Kidney glomerular epithelial cell (primary cell): ENCODE measurements around the gene POLRMT.

Experiments used
- DNase-seq: peaks from one replicate; lab custom pipeline; 2025; lab: John Stamatoyannopoulos, UW

Gene POLRMT

DNA sequence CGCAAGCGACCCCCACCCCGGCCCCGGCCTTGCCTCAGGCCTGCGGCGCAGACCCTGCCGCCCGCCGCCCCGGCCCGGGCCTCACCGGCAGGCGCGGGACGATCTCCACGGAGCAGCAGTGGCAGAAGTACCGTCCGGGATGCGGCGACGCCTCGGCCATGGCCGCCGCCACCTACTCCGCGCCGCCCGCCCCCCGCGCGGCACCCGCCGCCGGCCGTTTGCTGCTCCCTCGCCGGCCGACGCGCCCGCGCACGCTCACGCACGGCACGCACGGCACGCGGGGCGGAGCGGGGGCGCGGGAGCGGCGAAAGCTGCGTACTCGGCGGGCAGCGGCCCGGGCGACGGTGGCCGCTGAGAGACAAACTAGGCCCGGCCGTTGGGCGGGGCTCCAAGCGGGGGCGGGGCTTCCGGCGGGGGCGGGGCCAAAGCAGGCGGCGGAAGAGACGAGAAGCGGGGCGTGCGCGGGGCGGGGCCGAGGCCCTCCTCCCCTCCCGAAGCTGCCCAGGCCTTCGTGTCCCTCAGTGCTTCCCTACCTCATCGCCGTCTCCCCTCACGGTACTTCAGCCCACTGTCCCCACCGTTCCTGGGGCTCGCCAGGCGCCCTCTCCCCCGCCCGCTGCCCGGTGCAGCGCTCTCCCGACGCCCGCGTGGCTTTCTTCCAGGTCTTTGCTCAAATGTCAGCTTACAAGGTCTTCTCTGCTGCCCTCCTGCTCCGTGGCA, 29.8 kb upstream of the POLRMT start, which contains the start of gene RNF126:
Gene RNF126, minus strand, starts transcription at position 253 of the 720 bp plus-strand sequence. Its CDS starts 93 bp downstream, at position 160.
- DNase-seq, result peak; percentile 80

DNA sequence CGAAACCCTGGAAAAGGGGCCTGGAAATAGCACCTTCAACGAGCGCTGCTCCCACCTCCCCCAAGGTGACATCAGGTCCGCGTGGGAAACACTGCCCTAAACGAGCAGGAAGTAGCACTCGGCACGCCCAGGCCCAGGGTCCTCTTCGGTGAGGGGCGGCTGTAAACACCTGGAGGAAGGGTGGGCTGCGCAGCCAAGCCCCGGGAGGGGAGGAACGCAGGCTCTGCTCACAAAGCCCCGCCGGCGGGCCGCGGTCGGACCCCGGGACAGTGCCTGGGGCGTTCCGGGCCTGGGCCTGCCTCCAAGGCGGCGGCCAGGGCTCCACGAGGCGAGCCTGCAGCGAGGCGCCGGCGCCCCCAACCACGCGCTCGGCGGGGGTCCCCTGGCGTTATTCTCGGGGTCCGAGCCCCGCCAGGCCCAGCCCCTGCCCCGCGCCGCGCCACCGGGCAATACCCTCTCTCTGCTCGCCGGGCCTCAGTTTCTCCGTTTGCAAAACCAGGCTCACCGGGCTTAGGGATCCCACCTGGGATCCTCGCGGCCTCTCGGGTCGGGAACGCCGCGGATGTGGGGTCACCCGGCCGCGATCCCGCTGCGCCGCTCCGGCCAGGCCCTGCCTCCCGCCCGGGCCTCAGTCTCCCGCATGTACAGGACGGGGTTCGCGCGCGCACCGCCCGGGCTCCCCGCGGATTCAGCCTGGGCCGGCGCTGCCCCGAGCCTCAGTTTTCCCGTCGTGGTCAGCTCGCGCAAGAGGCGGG, 29.0 kb upstream of the POLRMT start:
- peak; percentile 36 for DNase-seq

DNA sequence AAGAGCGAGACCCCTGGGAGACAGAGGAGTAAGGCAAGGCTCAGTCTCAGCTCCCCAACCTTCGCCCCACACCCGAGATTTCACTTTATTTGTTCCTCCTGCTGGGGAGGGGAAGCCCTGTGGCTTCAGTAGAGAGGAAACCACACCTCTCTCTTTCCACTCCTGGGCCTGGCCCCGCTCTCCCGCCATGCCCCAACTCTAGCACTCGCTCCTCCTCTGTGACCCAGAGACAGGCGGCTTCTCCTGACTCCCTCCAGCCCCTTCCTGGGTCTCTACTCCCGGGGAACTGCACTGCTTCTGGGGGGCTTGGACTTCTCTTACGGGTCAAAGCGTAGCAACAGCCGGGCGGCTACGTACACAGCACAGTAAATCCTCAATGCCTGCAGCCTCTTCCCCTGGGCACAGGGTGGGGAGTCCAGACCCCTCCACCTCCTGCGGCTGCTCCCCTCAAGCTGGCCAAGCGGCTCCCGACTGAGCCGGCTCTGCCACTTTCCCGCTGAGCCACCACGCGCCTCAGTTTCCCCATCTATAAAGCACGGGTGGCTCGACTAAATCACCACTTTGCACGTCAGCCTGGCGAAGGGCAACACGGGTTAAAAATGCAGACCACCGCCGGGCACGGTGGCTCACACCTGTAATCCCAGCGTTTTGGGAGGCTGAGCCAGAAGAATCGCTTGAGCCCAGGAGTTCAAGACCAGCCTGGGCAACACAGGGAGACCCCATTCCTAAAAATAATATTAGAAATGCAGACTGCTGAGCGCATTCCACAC, 28.3 kb upstream of the POLRMT start:
- DNase-seq, result no peak

DNA sequence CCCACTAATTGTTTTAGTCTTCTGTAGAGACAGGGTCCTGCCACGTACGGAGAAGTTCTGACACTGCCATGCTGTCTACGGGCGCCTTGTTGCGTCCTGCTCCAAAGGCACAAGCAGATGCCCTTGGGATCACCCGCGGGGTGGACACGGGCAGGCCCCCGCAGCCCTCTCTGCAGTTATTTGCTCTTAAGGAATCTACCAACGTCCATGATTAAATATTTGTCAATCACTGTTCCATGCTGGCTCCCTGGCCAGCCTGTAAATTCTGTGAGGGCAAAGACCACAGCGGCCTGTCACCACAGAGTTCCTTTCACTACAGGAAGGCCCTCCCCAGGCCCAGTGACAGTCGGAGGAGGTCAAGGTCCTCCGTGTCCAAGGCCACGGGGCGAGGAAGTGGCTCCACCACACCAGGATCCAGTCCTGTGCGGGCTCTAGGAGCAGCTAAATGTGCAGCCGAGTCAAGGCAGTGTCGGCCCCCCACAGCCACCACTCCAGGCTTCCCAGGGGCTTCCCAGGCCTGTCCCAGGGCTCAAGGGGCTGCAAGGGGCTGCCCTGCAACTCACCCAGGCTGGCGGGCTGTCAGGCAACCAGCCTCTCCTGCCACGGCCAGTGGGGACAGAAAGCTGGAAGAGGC, 27.6 kb upstream of the POLRMT start:
- DNase-seq, result peak; percentile 55

- no peak for DNase-seq
These were observed 25.8 kb upstream of the POLRMT start for GRCh38 chr19:658916-659839.

GRCh38 chr19:658059-658839, 24.9 kb upstream of the POLRMT start:
- no peak for DNase-seq

DNA sequence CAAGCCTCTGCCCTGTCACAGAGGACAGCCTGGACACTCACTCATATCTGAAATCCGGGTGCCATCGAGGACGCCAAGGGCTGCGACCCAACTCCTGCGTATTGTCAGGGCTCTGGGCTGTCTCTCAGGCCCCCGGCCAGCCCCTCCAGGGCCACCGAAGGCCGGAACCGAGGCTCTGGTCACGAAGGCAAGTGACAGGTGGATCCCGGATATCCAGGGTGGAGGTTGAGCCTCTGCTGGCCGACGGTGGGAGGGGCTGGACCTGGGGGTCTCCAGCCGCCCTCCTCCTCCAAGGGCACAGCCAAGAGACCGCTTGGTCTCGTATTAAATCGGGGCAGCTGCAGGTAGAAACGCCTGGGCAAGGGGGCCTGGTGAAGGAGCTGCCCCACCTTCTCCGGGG, 24.3 kb upstream of the POLRMT start:
- no peak for DNase-seq

DNA sequence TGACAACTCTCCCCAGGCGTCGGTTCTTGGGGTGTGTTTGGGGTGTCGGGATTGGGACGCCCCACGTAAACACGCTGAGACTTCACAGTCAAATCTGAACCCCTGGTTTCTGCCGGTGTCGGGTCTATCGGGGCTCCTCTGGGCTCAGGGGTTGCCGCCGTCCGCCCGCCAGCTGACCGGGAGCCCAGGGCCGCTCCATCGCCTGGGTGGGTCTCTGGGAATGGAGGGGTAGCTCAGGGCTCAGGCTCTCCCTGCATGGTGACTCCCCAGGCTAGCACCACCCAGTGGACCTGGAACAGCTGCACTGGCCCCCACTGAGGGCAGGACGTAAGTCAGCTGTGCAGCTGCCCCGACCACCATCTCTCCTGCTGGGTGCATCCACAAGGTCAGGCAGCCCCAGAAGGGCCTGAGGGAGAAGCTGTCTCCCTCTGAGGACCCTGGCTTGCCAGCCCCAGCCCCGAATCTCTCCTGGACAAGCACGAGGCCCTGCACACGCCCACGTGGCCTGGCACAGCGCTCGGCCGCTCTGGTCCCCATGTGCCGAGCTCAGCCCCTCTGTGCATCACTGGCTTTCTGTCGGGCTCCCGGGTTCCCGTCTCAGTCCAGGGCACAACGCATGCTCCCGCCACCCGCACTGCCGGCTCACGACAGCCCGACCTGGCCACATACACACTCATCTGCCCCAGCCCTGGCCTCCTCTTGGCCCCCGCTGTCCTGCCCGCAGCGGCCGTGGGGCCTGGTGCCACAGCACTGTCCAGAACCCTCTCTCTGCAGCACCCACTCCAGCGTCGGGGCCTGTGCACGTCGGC, 23.6 kb upstream of the POLRMT start:
- DNase-seq, result no peak

GRCh38 chr19:655691-656090, 22.4 kb upstream of the POLRMT start:
- DNase-seq, result no peak

DNA sequence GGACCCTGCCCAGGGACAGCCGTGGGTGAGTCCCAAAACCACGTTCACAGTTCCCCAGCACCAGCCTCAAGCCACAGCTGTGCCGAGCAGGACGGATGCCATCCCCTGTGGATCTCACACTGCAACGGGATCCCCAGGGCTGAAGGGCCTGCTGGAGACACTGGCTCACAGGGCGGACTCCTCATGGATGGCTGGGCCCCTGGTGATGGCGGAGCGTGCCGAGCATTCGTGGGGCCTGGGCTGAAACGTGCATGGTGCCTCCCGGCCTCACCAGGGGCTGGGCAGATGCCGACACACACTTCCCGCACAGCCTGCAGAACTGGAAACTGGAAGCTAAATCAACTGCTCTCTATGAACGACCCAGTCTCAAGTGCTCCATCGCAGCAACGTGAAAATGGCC, 20.1 kb upstream of the POLRMT start:
- DNase-seq, result no peak

- no peak for DNase-seq
These were observed 19.4 kb upstream of the POLRMT start for GRCh38 chr19:652467-653389.

DNA sequence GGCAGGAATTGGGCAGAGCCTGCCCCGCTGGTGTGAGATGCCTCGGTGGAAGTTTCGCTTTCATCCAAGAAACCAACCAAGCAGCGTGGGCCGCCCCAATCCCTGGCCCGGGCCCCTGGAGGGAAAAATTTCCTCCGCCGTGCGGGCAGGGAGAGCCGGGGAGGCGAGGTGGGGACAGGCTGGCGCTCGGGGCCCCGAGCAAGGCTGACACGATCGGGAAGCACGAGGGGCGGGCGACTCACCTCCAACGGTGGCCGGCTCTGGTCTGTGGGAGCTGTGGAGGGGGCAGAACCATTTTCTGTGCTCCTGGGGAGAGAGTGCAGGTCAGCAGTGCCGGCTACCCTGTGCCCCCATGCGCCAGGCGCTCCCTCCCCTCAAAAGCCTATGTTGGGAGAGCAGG, 18.7 kb upstream of the POLRMT start:
- no peak for DNase-seq

GRCh38 chr19:651114-651818, 17.9 kb upstream of the POLRMT start:
- no peak for DNase-seq

DNA sequence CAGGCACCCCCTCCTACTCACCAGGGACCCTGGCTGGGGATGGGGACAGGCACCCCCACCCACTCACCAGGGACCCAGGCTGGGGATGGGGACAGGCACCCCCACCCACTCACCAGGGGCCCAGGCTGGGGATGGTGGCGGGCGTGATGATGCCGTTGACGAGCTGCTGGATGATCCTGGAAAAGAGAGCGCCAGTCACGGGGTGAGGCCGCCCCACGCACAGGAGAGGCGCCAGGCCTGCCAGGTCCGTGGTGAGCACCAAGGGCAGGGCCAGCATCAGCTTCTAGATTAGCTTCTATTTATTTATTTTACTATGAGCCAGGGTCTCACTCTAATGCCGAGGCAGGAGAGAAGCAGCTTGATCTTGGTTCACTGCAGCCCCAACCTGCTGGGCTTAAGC, 16.8 kb upstream of the POLRMT start:
- no peak for DNase-seq

GRCh38 chr19:648904-649801, 15.8 kb upstream of the POLRMT start:
- DNase-seq, result no peak

DNA sequence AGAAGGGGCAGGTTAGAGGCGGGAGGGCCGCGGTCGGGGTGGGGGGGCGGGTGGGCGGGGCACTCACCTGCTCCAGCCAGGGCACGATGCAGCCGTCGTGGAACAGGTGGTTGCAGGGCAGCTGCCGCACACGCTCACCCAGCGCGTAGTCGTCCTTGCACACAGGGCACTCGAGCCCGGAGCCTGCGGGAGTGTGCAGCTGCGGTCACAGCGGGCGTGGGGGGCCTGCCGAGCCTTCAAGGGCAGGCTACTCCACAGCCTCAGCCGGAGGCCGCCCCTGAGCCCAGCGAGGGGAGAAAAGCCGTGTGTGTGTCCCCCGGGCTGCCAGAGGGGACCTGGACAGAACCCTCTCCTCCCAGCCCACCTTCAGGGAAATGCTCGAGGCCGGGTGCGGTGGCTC, 15.0 kb upstream of the POLRMT start:
- DNase-seq, result no peak
